Hematopoietic multipotent progenitor cell treated with erythropoietin and hydrocortisone succinate and interleukin-3 and kit ligand, for 17 days (in vitro differentiated cells): ENCODE data around the gene GPR4.
"Not testable (repeated sequence)": the region's sequence is repeated elsewhere in the genome, so short reads cannot be mapped to it uniquely, and the experiment has no call there.

Experiments
- DNase-seq: peaks from one replicate; pipeline ENCODE4 v3.0.0-alpha.2; 2015; ENCODE audit warnings: low spot score

The GPR4 gene

DNA sequence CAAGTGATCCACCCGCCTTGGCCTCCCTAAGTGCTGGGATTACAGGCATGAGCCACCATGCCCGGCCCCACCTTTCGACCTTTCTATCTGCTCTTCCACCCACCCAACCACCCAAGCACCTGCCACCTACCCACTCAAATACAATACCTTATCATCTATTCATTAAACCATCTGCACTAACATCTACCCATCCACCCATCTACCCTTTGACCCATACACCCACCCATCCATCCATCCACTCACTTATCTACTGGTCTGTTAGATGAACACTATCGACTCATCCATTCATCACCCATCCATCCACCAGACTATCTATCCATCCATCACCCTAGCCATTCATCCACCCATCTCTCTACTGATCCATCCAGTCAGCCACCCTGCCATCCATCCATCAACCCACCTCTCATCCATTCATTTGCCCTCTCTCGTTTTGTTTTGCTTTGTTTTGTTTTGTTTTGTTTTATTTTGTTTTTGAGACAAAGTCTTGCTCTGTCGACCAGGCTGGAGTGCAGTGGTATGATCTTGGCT lies 20.0 kb upstream of the GPR4 start:
- DNase-seq: no peak

DNA sequence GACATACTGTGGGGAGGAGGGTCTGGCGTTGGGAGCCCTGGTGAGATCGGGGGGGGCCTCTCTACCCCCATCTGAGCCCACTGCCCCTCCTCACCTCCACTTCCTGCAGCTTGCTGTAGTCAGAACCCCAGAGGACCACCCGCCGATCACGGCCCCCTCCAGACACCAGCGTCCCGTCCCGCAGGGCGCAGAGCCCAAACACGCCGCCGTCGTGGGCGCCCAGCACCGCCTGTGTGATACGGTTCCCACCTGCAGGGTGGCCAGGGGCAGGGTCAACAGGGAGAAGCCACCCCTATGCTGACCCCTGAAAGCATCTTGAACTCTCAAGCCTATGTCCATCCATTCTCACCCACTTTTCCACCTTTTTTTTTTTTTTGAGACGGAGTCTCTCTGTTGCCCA lies 19.4 kb upstream of the GPR4 start:
- DNase-seq: no peak

DNA sequence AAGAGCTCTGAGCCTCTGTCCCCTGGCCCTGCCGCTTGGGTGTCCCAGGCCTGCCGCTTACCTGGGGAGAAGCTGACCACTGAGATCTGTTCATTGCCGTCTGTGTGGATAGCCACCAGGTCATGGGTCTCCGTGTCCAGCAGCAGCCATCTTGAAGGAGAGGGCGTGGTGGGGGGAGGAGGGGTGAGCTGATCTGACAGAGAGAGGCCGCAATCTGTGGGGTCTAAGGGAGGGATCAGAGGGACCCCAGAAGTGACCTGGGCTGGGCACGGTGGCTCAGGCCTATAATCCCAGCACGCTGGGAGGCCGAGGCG lies 14.6 kb upstream of the GPR4 start:
- DNase-seq: no peak

DNA sequence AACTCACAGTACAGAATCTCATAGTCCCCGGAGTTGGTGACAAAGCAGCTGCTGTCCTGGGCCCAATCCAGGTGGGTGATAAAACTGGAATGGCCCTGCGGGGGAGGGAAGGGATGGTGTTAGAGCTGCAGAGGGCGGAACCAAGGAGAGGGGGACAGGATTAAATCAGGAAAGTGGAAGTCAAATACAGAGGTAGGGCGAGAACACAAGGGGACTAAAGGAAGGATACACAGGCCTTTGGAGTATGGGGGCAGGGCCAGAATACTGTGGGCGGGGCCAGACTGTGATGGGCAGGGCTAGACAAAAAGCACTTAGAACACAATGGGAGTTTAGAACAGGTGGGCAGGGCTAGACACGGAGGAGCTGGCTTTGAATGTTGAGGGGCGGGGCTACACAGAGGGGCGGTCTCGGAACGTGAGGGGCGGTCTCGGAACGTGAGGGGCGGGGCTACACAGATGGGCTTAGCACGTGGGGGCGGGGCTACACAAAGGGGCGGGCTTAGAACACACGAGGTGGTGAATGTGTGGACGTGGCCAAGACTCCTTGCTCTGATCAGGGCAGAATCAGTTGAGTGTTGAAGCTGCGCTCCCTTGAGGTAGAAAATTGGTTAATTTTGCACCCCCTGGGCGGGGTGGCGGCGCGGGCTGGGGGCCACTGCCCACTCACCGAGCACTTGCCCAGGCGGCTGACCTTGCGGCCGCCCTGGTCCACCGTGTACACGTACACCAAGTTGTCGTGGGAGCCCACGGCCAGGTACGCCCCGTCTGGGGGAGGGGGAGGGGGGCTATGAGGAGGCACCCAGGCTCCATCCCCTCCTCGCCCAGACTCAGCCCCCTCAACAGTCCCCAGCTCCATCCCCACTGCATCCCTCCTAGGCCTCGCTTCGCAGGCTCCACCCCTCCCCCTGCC lies 14.0 kb upstream of the GPR4 start:
- peak; percentile 51 for DNase-seq

DNA sequence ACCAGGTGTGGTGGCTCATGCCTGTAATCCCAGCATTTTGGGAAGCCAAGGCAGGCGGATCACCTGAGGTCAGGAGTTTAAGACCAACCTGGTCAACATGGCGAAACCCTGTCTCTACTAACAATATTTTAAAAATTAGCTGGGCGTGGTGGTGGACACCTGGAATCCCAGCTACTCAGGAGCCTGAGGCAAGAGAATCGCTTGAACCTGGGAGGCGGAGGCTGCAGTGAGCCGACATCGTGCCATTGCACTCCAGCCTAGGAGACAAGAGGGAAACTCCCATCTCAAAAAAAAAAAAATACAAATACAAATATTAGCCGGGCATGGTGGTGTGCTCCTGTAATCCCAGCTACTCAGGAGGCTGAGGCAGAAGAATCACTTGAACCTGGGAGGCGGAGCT lies 13.0 kb upstream of the GPR4 start:
- DNase-seq: not testable (repeated sequence)

DNA sequence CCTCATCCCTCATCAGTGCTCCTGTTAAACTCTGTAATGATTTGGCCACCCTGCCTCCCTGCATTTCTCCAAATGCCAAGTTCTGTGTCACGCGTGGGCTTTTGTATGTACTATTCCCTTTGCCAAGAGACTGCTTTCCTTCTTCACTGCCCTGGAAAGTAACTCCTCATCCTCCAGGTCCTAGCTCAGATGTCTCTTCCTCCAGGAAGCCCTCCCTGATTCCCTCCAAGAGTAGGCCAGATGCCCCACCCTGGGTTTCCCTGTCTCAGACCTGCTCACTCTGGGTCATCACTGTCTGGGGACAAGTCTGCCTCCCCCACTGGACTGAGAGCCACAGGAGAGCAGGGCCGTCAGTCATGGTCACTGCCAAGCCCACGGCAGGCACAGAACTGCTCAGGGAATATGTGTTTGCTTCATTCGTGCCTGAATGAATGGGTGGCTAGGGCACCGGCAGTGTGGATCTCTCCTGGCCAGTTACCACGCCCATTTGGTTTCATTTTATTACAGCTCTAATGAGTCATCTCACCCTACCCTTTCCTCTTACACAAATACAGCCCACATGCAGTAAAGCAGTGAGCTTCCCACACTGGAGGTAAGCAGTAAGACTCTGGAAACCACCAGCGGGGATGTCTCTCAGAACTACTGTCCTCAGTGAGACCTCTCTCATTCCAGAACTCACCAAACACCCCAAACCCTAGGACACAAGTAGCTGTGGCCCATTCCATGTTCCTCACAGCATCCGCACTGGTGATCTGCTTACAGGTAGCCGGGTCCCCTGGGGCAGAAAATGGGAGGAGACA lies 12.1 kb upstream of the GPR4 start:
- peak; percentile 22 for DNase-seq

DNA sequence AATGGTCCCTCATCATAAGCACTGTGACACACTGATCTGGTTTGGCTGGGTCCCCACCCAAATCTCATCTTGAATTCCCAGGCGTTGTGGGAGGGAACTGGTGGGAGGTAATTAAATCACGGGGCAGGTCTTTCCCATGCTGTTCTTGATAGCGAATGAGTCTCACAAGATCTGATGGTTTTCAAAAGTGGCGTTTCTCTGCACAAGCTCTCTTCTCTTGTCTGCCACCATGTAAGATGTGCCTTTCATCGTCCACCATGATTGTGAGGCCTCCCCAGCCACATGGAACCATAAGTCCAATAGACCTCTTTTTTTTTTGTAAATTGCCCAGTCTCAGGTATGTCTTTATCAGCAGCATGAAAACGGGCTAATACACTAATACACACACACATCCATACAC lies 6.9 kb upstream of the GPR4 start:
- DNase-seq: no peak

DNA sequence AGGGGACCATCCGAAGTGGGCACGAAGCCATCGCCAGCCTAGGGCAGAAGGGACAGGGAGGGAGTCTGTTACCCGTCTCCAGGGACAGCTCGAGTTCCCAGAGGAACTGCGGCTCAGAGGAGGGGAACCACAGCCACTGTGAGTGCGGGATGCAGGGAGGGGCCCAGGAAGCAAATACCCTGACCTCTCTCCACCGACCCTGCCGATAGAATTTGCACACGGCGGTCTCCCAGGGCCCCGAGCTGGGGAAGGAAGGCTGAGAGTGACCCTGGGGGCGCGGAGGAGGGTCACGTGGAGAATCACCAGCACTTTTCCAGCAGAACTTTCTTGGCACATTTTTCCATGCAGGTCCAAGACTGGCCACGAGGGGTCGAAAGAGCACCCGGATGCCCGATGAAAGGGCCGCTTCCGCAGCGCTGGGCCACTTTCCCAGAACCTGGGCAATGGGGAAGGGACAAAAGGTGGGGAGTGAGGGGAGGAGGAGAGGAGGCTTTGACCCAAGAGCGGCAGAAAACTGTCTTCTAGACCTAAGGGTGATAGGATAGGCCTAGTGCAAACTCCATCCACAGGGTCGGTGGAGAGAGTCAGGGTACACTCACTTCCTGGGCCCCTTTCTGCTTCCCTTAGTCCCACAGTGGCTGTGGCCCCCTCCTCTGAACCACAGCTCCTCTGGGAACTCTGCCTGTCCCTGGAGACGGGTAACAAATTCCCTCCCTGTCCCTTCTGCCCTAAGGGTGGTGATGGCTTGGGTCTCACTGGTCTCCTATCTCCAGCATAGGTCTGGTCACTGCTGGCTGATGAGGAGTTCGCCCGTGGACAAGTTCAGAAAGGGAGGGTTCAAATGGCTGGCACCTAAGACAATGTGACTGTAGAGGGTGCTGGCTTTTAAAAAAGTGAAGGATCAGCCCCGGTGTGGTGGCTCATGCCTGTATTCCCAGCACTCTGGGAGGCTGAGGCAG lies 5.3 kb upstream of the GPR4 start:
- DNase-seq: peak; percentile 52

DNA sequence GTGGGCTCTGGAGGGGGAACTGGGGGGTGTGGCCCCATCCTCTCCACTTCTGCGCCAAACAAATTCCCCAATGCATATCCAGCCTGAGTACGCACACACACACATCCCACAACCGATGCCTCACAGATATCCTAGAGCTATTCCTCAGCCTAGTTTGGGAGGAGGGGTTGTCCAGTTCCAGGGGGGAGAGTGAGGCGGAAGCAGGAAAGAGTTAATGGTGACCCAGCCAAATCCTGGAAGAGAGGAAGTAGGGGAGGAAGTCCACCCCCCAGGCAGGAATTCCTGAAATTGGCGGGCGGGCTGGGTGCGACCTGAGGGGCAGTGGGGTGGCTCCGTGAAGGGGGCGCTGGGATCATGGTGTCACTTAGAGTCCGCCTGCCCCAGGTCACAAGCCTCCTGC lies 897 bp downstream of the GPR4 start:
- no peak for DNase-seq

DNA sequence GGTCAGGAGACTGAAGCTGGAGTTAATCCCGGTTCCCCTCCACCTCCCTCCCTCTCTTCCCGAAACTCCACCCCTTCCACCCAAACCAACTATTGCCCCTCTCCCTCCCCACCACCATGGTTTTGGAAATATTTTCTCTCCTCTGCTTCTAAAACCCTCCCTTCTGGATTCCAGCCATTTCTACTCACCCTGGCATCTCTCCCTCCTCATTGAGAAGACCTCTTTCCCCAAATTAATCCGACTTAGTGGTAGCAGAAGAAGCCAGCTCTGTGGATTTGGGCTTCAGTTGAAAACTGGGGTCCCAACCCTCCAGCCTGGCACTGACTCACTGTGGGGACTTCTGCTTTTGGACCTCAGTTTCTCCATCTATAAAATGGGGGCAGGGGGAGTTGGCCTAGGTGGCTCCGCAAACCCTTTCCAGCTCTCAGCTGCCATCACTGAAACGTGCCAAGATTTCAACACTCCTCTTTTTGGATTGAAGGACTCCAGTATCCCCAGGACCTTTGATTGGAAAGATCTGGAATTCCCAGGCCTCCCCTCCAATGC lies 1.6 kb downstream of the GPR4 start:
- no peak for DNase-seq

DNA sequence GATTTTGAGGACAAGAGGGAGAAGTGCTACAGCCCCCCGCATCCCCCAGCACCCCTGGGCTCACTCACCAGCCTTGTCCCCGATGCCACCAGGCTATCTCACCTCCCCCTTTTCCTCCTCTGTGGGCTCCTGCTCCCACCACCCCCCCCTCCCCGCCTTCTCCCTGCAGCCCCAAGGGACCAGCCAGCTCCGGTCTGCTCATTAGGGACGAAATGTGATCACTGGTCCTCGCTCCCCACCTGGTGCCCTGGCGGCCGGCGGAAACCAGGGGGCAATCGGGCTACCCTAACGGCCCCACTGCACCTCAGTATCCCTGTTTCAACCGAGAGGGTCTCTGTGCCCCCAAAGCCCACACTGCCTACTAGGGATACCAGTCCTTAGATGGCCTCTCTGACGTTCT lies 2.7 kb downstream of the GPR4 start:
- no peak for DNase-seq

DNA sequence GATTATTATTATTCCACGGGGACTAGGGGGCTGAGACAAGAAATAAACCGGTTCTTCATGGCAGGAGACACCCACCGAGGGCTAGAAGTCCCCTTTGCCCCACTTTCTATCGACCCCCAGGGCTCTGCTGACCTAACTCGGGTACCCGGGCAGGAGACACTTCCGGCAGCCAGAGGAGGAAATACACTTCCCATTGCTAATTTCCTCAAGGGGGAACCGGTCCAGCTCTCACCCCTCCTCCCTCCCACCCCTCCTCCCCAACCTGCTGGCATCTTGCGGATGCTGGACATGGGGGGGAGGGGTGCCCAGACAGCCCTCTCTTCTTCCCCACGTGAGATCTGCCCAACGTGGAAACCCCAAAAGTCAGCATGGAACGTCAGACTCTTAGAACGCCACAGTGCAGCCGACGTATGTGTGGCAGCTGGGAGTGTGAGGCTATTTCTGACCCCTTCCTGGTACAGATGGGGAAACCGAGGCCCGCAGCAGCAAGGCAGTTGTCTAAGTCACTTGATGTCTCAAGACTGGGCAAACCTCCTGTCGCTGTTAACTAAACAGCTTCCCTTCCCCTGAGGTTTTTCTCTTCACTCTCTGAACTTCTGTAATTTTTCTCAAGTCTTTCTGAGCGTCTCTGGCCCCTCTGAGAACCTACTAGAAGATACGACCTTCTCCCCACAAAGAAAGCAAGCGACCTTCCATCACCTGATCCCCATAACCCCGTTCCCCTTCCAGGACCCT lies 3.6 kb downstream of the GPR4 start:
- DNase-seq: no peak

DNA sequence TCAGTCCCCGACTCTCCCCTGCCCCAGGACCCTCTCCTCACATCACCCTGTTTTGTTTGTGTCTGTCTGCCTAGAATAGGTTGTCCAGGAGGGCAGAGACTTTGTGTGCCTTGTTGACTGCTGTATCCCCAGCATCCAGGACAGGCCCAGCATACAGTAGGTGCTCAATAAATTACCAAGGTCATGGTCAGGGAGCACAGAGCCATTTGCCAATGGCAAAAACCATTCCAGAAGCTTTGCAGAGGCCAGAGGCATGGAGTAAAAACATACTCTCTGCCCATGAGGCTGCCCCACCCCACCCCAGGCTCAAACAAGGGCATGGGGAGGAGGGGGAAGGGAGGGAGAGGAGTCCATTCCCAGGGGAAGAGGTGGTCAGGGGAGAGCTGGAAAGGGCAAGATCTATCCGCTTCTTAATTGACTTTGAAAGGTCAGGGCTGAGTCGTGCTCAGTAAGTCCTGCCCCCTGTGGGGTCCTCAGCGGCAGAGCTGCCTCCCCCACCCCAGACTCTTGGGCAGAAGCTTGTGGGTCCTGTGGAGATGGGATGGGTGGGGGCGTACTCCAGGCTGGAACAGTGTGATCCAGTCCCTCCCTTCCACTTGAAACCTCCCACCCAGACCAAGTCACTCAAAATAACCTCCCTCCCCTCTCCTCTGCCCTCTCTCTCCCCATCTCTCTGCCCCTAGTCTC lies 4.4 kb downstream of the GPR4 start:
- no peak for DNase-seq

DNA sequence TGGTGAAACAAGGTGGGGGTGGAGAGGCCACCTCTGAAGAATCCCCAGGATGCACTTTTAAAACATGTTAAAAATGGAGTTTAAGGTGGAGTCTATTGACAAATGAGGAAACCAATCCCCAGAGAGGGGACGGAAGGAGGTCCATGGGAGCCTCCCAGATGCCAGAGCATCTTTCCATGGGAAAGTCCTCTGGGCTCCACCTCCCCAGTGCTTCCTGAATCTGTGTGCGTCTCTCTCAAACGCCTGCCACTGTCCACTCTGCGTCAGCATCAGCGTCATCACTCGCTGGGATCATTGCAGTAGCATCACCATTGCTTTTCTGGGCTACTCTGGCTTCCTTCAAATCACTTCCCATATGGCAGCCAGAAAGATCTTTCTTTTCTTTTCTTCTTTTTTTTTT lies 6.2 kb downstream of the GPR4 start:
- DNase-seq: no peak

DNA sequence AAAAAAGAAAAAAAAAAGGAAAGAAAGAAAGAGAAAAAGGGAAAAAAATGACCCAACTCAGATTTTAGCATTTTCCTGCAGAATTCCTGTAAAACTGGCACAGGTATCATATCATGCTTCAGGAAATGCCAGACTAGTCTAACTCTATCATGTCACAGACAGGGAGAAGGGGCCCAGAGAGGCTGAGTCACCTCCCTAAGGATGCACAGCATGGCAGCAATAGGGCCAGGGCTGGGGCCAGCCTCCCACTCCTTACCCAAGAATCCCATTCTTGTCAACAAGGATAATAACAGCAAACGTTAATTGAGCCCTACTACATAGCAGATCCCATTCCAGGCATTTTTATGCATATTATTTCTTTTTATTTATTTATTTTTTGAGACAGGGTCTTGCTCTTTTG lies 8.5 kb downstream of the GPR4 start:
- no peak for DNase-seq

DNA sequence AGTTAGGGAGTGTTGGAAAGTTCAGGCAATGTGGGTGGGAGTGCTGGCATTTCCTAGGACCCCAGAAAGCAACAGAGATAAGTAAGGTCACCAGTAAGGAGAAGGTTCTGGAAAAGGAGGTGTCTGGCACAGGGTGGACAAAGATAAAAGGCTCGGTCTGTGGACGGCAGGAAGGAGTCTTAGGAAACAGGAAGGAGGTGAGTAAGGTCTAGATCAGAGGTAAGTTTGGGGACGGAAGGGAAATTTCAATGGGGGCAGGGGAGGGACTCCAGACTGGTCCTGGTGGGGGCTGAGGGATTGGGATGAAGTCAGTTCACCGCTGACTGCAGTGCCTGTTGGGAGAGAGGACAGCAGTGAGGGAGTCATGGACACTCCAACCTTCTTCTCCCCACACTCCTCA lies 9.6 kb downstream of the GPR4 start:
- no peak for DNase-seq

DNA sequence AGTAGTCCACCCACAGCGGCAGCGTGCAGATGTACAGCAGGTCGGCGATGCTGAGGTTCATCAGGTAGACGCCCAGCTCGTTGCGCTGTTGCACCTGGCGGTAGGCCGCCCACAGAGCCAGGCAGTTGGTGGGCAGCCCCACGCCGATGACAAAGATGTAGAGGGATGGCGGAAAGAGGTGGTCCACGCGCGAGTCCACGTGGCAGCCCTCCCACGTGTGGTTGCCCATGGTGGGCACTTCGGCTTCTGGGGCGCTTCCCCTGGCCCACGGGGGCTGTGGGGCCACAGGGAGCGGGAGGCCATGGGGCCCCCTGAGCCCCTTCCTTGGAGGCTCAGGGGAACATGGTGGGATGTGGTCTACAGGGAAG lies 10.4 kb downstream of the GPR4 start:
- DNase-seq: no peak

DNA sequence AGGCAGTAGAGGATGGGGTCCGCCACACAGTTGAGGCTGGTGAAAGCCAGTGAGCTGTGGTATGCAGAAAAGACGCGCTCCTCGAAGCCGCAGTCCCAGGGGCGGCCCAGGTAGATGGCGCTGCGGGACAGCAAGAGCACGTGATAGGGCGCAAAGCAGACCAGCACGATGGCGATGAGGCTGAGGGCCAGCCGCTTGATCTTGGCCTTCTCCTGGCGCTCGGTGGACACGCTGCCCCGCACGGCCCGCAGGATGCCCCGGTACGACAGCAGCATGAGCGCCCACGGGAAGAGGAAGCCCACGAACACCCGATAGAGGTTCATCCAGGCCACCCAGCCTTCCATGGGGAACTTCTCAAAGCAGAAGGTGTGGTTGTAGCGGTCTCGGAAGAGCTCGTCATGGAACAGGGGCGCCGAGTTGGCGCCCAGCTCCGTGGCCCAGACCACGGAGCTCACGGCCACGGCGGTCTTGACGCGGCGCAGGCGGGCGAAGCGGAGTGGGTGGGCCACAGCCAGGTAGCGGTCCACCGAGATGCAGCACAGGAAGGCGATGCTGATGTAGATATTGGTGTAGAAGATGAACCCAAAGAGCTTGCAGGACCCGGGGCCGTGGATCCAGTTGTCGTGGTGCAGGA lies 10.9 kb downstream of the GPR4 start:
- DNase-seq: no peak

DNA sequence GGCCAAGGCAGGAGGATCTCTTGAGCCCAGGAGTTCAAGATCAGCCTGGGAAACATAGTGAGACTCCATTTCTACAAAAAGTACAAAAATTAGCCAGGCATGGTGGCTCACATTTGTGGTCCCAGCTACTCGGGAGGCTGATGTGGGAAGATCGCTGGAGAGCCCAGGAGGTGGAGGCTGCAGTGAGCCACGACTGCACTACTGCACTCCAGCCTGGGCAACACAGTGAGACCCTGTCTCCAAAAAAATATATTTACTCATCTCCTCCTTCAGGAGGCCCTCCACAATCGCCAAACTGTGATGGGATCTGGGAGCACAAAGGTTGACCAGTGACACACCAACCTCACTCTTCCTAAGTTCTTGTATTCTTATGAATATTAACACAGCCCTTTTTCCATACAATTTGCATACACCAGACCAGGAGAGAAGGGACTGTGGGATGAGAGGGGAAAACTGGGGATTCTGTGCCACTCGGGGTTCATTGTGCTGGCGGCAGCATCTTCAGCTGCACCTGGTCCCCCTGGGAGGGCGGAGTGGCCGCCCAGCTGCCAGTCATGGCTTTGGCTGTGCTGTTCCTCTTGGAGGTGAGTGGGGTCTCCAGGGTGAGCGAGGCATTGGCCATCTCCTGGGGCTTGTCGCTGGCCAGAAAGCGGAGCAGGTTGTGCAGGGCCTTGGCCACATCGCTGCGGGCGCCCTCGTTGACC lies 11.6 kb downstream of the GPR4 start:
- DNase-seq: no peak
